Stimulated activated CD8-positive, alpha-beta memory T cell treated with anti-CD3 and anti-CD28 coated beads, Interleukin-7, amount 100 ng/mL, for 1 hour (primary cell): ENCODE results near the gene RANBP6.
A peak's percentile ranks its signal among the peaks of the same experiment; 100 is the strongest.

ENCODE experiments used
- DNase-seq, 2 donors: peaks; one replicate each; pipeline ENCODE4 v3.0.0-alpha.2; 2020; ENCODE audit warnings: low read depth in 2 of 2

RANBP6 gene

GRCh38 chr9:6007058-6007769, 8.2 kb downstream of the RANBP6 start:
- peak; percentile 80 to 89 for DNase-seq

- no peak for DNase-seq
These were observed 8.7 kb downstream of the RANBP6 start for GRCh38 chr9:6006749-6007057.

GRCh38 chr9:6000955-6001354, 14.5 kb downstream of the RANBP6 start:
- DNase-seq: no peak

GRCh38 chr9:5999443-6000101, 15.9 kb downstream of the RANBP6 start:
- DNase-seq: no peak

GRCh38 chr9:5994493-5994892, 20.9 kb downstream of the RANBP6 start:
- DNase-seq: no peak

- DNase-seq: no peak
These were observed 27.2 kb downstream of the RANBP6 start for GRCh38 chr9:5988265-5988664.

GRCh38 chr9:5983042-5983441, 32.4 kb downstream of the RANBP6 start:
- no peak for DNase-seq

GRCh38 chr9:5982317-5982716, 33.1 kb downstream of the RANBP6 start:
- DNase-seq: no peak

GRCh38 chr9:5978523-5978922, 36.9 kb downstream of the RANBP6 start:
- no peak for DNase-seq

- DNase-seq: no peak
These were observed 38.6 kb downstream of the RANBP6 start for GRCh38 chr9:5976674-5977397.

GRCh38 chr9:5971740-5972139, 43.7 kb downstream of the RANBP6 start:
- no peak for DNase-seq
